ENCODE data around the gene FOSL2. TPM values are rescaled to one million over a fixed set of nuclear protein-coding genes. Genes with fewer than 3 reads are reported as not detected.
"Not testable (repeated sequence)": the region's sequence is repeated elsewhere in the genome, so short reads cannot be mapped to it uniquely, and the experiment has no call there.

The FOSL2 gene
- polyA plus RNA-seq, 3 donors = 19.3 to 174 (median 113) TPM

DNA sequence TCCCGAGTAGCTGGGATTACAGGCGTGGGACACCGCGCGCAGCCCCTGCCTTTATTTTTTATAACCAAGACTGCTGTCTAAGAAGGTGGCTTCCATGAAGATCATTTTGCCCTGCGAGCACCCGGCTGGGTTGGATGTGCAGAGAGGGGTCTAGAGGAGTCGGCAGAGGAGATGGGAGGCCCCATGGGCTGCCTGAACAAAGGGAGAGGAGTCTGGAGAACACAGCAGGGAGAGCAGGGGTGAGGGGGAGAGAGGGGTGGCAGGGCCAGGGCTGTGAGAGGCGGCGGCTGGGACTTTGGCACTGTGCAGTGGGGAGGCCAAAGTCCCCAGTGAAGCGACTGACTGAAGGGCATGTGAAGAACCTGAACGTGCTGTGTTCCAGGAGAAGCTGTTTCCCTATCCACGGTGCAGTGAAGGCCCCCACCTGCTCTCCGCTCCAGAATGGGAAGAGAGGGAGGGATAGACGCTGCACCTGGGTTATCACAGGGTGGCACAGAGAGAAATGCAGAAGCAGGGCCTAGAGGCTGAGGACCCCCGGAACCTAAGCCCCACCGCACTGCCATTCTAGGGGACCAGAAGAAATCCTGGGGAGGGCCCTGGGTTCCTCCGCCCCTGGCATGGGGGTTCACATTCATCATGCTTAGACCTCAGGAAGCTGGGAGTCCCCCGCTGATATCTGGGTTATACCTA is 24.8 kb upstream of the FOSL2 start:
- no peak overlapping the region for H3K27ac ChIP-seq (ENCODE audit: low read depth, low read length)
- WGBS, 3 donors = 81 to 90% (median 84%) methylated on average over 17 to 19 of the region's 19 CpGs

DNA sequence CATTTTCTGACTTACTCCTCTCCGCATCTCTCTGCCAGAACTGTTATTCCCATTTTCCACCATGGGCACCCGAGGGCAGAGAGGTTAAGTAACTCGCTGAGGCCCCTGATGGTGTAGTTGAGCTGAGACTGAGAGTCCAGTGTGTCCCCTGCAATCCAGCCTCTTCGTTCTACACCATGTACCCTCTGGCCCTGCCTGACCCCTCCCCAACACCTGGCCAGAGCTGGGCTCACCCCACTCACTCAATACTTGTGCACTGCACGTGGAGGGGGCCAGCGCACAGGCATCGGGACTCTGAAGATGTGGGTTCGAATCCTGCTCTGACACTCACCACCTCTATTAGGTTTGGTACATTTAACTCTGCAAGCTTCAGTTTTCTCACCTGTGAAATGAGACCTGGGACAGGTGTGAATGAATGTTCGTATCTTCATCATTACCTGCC is 24.3 kb upstream of the FOSL2 start:
- WGBS, 3 donors = 88 to 95% (median 93%) methylated on average over 9 of the region's 9 CpGs
- no peak overlapping the region for H3K27ac ChIP-seq (ENCODE audit: low read depth, low read length)

DNA sequence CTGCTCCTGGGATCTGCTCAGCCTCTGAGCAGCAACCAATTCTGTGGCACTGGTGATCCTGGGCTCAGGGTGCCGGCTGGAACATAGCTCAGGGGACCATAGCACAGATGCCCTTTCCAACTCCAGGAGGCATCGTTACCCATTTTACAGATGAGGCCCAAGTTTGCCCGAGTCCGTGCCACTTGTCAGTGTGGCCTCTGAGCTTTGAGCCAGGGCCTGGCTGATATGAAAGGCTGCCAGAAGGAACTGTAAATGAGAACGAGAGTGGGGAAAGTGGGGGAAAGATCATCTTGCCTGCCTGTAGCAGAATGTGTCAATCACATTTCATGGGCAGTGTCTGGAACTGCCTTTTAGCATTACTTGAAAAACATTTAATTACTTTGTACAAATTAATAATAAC is 23.3 kb upstream of the FOSL2 start:
- WGBS, 3 donors = 58 to 71% (median 67%) methylated on average over 5 of the region's 5 CpGs
- no peak overlapping the region for H3K27ac ChIP-seq (ENCODE audit: low read depth, low read length)

DNA sequence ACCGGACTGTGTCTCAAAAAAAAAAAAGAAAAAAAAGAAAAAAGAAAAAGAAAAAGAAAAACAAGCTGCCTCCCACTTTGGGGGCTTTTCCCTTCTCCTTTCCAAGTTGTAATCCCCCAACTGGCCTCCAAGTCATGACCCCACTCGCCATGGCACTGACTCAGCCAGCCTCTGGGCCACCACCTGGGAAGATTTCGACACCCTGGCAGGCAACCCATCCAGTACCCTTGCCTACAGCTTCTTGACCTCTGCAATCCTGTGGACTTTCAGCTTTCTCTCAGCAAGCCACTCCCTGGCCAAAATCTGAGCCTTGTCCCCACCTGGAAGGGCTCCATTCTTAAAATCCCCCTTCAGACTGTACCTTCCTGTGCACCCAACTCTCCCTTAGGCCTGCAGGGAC is 22.3 kb upstream of the FOSL2 start:
- H3K27ac ChIP-seq (ENCODE audit: low read depth, low read length) = no peak overlapping the region
- 68 to 97% (median 83%) methylated on average over 3 of the region's 3 CpGs for WGBS, 3 donors

DNA sequence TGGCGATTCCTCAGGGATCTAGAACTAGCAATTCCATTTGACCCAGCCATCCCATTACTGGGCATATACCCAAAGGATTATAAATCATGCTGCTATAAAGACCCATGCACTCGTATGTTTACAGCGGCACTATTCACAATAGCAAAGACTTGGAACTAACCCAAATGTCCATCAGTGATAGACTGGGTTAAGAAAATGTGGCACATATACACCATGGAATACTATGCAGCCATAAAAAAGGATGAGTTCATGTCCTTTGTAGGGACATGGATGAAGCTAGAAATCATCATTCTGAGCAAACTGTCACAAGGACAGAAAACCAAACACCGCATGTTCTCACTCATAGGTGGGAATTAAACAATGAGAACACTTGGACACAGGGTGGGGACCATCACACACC is 20.9 kb upstream of the FOSL2 start:
- not testable (repeated sequence) for H3K27ac ChIP-seq (ENCODE audit: low read depth, low read length)
- WGBS, 3 donors = 75 to 85% (median 81%) methylated on average over 4 of the region's 4 CpGs

DNA sequence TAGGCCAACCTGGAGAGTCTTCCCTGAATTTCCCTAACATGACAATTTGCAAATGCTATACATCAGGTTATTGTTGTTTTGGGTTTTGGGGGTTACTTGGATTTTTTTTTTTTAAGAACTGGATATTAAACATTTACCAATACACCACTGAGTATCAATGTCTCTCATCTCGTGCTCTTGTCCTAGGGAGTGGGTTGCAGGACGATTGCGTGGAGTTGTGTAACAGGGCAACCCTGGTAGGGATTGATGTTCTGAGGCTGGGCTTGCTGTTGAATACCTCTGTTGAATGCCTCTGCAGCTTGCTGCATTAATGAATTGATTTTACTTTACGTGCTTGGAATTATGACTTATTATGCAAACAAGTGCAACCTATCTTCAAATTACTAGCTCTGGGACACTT is 18.8 kb upstream of the FOSL2 start:
- WGBS, 3 donors = 66 to 74% (median 70%) methylated on average over 4 of the region's 4 CpGs
- H3K27ac ChIP-seq (ENCODE audit: low read depth, low read length) = no peak overlapping the region

DNA sequence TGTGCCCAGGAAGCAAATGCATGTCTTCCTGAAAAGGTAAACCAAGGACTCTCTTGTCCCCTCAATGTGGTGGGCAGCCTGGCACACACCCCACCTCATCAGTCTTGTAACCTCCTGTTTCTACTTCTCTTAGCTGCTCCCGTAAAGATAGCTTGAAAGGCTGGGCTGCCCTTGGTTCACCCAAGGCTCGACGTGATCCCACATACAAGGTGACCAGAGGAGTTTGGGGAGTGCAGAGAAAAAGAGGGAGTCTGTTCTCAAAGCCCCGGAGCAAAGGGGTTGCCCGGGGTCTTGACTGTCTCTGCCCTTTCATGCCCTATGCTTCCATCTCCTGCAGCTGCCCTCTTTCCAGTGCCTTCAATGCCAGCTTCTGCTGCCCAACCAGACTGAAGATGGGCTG is 18.3 kb upstream of the FOSL2 start:
- H3K27ac ChIP-seq (ENCODE audit: low read depth, low read length) = no peak overlapping the region
- 78 to 89% (median 87%) methylated on average over 5 of the region's 5 CpGs for WGBS, 3 donors

DNA sequence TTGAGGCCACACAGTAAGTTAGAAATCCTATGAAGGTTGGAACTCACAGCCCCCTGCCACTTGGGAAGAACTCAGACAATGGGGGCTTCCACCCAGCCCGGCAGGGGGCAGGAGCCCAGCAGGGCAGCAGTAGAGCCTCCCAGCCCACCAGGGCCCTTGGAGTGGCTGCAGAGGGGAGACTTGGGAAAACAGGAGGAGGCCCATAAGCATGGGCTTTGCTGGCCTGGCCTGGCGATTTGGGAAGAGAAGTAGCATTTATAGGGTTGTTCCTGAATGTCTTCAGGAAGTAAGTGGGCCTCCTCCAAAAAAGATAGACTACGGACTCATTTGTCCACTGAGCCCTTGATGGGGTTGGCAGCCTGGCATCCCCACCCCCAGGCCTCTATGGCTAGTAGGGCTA is 17.4 kb upstream of the FOSL2 start:
- H3K27ac ChIP-seq (ENCODE audit: low read depth, low read length) = no peak overlapping the region
- 85 to 91% (median 89%) methylated on average over 3 of the region's 3 CpGs for WGBS, 3 donors

DNA sequence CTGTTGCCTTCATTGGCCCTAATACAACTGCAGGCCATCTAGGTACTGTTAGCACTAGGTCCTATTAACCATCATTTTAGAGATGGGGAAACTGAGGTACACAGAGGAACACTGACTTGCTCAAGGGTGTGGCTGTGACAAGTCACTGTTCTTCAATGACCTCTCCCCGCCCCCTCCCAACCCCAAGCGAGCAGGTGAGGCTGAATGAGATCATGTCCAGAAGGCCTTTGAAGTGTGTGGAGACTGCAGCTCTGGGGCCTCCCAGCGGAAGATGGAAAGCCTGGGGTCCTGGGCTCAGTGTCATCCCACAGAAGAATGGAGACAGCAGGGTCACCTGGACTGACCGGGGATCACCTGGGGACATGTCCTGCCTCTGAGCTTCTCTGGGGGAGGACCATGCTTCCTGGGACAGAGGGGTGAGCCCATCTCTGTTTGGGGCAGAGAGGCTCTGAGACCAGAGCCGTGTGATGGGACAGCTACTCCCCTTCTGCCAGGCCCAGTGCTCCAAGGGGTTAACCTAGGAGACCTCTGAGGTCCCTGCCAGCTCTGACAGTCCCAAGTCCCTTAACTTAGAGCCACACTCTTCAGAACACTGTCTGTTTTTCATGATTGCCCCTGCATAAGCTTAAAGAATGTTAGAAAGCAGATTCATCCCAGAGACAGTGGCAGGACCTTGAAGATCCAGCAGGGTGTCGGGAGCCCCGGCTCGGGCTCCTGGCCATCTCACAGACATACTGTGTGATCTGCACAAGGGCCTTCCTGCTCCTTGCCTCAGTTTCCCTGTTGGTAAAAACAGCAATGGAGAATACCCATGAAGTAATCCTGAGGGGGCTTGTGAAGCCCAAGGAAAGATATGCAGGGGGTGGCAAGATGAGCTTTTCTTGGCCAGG is 16.7 kb upstream of the FOSL2 start:
- WGBS, 3 donors = 91 to 96% (median 94%) methylated on average over 8 of the region's 8 CpGs
- no peak overlapping the region for H3K27ac ChIP-seq (ENCODE audit: low read depth, low read length)

DNA sequence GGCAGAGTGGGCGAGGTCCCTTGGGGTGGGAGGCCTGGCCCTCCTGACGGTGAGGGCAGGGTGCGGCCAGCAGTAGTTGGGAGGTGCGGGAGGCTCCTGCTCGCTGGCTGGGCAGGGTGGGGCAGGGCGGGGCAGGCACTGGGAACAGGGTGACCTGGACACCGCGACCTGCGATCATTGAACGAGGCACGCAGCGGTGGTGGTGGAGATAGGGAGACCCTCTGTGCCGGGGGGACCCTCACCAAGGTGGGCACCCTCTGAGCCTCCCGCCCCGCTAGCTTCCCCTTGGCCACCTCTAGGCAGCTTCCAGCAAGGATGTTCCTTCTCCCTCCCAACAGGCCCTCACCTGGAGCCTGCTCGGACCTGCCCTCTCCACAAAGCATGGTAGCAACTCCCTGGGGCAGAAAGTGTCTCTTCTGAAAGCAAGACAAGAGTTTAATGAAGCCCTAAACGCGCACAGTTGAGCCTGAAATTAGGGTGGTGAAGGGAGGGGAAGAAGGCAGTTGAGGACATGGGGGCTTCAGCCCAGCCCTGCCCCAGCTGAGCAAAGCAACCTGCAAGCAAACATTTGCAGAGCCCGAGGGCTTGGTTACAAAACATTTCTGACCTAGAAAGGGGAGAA is 15.4 kb upstream of the FOSL2 start:
- no peak overlapping the region for H3K27ac ChIP-seq (ENCODE audit: low read depth, low read length)
- 82 to 92% (median 86%) methylated on average over 19 of the region's 19 CpGs for WGBS, 3 donors

DNA sequence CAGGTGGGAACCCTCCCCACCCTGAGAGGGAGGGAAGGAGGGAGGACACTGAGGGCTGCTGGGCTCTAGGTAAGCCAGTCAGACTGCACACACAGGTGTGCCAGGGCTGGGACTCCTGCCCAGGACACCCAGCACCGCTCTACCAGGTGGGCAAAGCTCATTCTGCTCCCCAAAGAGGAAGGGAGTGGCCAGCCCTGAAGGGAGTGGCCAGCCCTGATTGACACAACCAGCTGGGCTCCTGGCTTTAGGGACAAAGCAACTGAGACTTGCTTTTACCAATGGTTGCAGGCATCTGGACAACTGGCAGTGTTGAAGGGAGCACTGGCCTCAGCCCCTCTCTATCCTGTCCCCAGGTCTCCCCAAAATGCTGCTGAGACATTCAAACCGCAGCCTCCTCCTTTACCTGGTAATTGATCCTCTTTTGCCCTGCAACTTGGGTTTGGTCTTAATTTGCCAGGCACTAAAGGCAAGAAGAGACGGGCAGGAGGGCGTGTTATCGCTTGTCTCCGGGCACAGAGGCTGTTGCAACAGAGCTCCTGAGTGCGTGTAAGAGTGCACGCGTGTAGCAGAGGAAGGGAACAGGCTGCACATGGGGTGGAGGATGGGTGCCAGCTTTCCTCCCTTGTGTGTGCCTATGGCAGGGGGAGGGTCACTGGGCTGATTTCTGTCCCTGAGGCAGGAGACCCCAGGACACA is 14.5 kb upstream of the FOSL2 start:
- WGBS, 3 donors = 57 to 73% (median 64%) methylated on average over 9 of the region's 9 CpGs
- H3K27ac ChIP-seq (ENCODE audit: low read depth, low read length) = no peak overlapping the region

DNA sequence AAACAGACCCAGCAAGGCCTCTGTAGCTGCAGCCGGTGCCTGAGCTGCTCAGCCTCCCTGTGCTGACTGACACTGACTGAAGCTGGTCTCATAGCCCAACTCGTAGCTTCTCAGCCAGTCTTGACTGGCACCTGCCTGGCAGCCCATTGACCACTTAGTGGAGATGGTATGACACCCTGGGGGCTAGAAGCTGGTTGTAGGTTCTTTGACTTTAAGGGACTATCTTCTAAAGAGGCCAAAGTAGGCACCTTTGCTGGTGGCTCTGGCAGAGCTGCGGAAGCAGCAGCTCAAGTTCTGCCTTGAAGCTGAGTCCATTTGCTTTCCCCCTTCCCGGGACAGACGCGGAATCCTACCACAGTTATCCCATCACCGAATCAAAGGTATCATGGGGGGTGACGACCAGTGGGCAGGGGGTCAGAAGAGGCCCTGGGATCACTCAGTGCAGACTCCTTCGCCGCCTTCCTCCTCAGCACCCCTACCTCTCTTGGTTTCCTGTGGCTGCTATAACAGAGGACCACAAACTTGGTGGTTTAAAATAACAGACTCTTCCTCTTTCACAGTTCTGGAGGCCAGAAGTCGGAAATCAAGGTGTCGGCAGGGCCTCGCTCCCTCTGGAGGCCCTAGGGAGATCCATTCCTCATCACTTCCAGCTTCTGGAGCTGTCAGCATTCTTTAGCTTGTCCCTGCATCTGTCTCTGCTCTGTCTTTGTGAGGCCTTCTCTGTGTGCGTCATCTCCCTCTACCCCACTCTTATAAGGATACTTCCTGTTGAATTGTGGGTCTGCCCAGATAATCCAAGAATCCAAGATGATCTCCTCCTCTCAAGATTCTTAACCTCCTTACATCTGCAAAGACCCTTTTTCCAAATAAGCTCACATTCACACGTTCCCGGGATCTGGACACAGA is 13.7 kb upstream of the FOSL2 start:
- H3K27ac ChIP-seq (ENCODE audit: low read depth, low read length) = no peak overlapping the region
- 63 to 84% (median 65%) methylated on average over 16 of the region's 16 CpGs for WGBS, 3 donors

DNA sequence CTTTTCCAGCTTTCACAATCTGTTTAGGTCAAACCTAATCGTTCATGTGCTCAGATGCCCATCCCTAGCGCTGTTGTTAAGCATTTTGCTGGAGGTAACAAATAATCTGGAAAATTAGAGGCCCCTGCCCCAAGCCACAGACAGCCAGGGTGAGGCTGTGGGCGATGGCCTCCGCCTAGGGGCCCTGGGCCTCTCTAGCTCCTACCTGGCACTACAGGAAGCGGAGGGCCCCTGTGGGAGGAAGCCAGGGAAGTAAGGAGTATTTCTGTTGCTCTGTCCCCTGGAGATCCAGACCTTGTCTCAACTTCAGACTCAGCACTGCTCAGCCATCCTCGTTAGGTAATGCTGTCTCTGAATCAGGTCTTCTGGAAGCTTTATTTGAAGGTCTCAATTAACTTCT is 12.4 kb upstream of the FOSL2 start:
- no peak overlapping the region for H3K27ac ChIP-seq (ENCODE audit: low read depth, low read length)
- 72 to 83% (median 77%) methylated on average over 6 of the region's 6 CpGs for WGBS, 3 donors

DNA sequence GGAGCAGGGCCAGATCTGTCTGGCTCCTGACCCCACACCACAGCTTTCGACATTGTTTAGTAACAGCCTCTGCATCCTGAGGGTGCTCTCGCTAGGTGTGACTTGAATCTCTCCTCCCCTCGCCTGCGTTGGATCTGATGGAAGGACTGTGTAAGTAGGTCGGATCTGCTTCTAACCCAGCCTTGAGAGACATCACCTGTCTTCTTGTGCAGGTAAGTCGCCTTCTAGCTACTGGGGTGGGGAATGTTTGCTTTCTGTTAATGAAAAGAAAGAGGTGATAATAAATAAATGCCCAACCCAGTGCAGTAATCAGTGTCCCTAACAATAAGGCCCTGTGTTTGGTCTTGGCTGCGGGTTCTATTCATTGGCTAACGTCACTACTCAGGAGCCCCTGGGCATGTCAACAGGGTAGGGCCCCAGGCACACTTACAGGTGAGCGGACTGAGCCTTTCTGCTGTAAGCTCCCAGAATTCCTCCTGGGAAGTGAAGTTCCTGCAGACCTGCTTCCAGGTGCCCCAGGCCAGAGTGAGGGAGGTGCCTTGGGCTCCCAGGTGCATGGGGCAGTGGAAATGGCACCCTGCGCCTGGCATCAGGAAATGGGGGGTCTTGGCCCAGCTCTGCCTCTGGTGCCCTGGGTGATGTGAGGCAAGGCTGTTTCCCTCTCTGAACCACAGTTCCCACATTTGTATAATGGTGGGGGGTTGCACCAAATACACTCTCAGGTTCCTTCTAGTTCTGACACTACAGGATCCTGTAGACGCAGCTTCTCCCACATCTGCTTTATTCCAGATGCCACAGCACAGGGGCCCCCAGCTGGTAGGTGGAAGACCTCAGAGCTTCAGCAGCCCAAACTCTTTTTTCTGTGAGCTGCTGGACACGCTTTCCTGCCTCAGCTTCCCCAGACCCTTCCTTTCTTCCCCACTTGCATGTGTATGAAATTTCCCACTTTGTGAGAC is 11.2 kb upstream of the FOSL2 start:
- no peak overlapping the region for H3K27ac ChIP-seq (ENCODE audit: low read depth, low read length)

DNA sequence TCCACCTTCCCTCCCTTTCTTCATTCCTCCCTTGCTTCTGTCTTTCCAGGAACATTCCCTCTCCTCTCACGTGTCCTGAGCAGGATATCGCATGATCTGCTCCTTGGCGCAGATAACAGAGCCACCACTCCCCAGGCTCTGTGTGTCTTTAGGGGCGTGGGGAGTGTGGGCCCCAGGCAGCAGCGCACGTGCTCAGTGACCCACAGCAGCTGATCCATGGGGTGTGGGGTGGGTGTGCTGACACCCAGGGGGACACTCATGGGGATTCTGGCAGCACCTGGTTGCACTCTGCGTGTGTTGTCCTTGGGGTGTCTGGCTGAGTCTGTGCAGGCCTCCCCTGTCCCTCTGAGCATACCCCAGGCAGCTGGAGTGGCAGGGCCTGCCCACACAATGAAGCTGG is 9.9 kb upstream of the FOSL2 start:
- no peak overlapping the region for H3K27ac ChIP-seq (ENCODE audit: low read depth, low read length)

More for the DNA sequence above, 11.2 kb upstream of the FOSL2 start:
- 82% methylated on average over 12 of the region's 12 CpGs for WGBS, 3 donors

DNA sequence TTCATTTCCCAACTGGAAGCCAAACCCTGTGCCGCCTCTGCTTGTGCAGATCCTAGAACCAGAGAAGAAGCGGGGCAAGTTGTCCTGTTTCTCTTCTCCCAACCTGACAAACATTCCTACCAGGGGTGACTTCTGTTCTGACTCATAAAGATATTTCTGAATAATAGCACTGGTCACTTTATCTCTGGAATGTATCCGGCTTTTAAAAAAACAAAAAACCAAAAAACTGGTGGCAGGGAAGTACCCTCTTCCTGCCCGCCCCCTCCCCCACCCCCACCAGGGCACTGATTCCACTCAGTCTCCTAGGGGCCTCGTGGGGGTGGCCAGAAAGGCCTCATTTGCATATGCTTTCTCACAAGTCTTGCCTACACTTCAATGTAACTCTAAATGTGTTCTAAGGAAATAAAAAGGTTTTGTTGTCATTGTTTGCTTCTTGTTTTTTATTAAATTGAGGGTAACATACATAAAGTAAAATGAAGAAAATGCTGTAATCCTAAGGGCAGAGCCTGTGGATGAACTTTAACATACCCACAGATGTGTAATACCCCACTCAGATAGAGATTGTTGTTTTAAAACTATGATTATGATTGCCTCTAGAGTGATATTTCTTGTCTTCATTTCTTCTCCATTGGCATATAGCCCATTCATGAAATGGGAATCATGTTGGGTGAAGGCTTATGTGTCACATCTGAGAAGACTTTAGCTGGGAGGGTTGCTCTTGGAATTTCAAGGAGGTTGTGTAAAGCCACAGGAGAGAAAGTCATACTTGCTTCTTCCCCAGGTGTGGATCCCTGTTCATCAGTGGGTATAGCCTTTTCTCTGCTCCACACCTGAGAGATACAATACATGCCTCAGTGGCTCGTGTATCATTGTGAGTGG is 5.3 kb upstream of the FOSL2 start:
- H3K27ac ChIP-seq (ENCODE audit: low read depth, low read length) = no peak overlapping the region
- 65 to 69% (median 66%) methylated on average over 6 of the region's 6 CpGs for WGBS, 3 donors

More for the DNA sequence above, 9.9 kb upstream of the FOSL2 start:
- WGBS, 3 donors = 82 to 90% (median 86%) methylated on average over 7 of the region's 7 CpGs

Data from adipose tissue (tissue), 3 donors.